ENCODE data around the gene FRY.
"Not testable (repeated sequence)": the region's sequence is repeated elsewhere in the genome, so short reads cannot be mapped to it uniquely, and the experiment has no call there.

The FRY gene

GRCh38 chr13:32031025-32031814 lies at the start of gene FRY:
FRY (plus strand) TSS chr13:32031774; CDS start chr13:32031796, 22 bp downstream.
- DNase-seq (ENCODE audit: low spot score), result peak; percentile 55

GRCh38 chr13:31982124-31982523 lies 49.5 kb upstream of the FRY start:
- no peak for DNase-seq (ENCODE audit: low spot score)

GRCh38 chr13:31982540-31982939 lies 49.0 kb upstream of the FRY start:
- no peak for DNase-seq (ENCODE audit: low spot score)

GRCh38 chr13:31983696-31984095 lies 47.9 kb upstream of the FRY start:
- not testable (repeated sequence) for DNase-seq (ENCODE audit: low spot score)

GRCh38 chr13:31984388-31984787 lies 47.2 kb upstream of the FRY start:
- not testable (repeated sequence) for DNase-seq (ENCODE audit: low spot score)

- DNase-seq (ENCODE audit: low spot score), result no peak
These were observed 44.7 kb upstream of the FRY start for GRCh38 chr13:31986676-31987470.

GRCh38 chr13:31987535-31988170 lies 43.9 kb upstream of the FRY start:
- no peak for DNase-seq (ENCODE audit: low spot score)

- not testable (repeated sequence) for DNase-seq (ENCODE audit: low spot score)
These were observed 37.2 kb upstream of the FRY start for GRCh38 chr13:31994367-31994766.

GRCh38 chr13:31996601-31997000 lies 35.0 kb upstream of the FRY start:
- no peak for DNase-seq (ENCODE audit: low spot score)

- DNase-seq (ENCODE audit: low spot score), result no peak
These were observed 33.9 kb upstream of the FRY start for GRCh38 chr13:31997641-31998040.

GRCh38 chr13:31998131-31998530 lies 33.4 kb upstream of the FRY start:
- DNase-seq (ENCODE audit: low spot score), result no peak

- not testable (repeated sequence) for DNase-seq (ENCODE audit: low spot score)
These were observed 30.8 kb upstream of the FRY start for GRCh38 chr13:32000754-32001153.

- peak; percentile 41 for DNase-seq (ENCODE audit: low spot score)
These were observed 30.3 kb upstream of the FRY start for GRCh38 chr13:32001154-32001768.

GRCh38 chr13:32001769-32002168 lies 29.8 kb upstream of the FRY start:
- DNase-seq (ENCODE audit: low spot score), result no peak

GRCh38 chr13:32002873-32003272 lies 28.7 kb upstream of the FRY start:
- DNase-seq (ENCODE audit: low spot score), result no peak

- DNase-seq (ENCODE audit: low spot score), result no peak
These were observed 24.1 kb upstream of the FRY start for GRCh38 chr13:32007494-32007893.

GRCh38 chr13:32008518-32009175 lies 22.9 kb upstream of the FRY start:
- DNase-seq (ENCODE audit: low spot score), result no peak

- no peak for DNase-seq (ENCODE audit: low spot score)
These were observed 22.2 kb upstream of the FRY start for GRCh38 chr13:32009362-32009761.

- no peak for DNase-seq (ENCODE audit: low spot score)
These were observed 21.4 kb upstream of the FRY start for GRCh38 chr13:32010136-32010535.

GRCh38 chr13:32011971-32012370 lies 19.6 kb upstream of the FRY start:
- DNase-seq (ENCODE audit: low spot score), result no peak

- no peak for DNase-seq (ENCODE audit: low spot score)
These were observed 18.4 kb upstream of the FRY start for GRCh38 chr13:32013181-32013580.

- no peak for DNase-seq (ENCODE audit: low spot score)
These were observed 15.5 kb upstream of the FRY start for GRCh38 chr13:32016119-32016518.

Measured in activated CD4-positive, alpha-beta T cell treated with anti-CD3 and anti-CD28 coated beads, Interleukin-2, Interleukin-4, amounts not matched to agents 100 ng/mL and 50 ng/mL, durations not matched to agents 16 hours and 8 hours (primary cell).